Large intestine (tissue), 1 donor: ENCODE results near the gene SGMS1. TPM values are rescaled to one million over a fixed set of nuclear protein-coding genes. Genes with fewer than 3 reads are reported as not detected.

ENCODE experiments used
- polyA plus RNA-seq: library from polyadenylated mRNA; unstranded; fragments of 120-200 nt; gene quantifications from one replicate; pipeline ENCODE4 v1.2.1, GENCODE V29; 2013

SGMS1 gene
- polyA plus RNA-seq, 1 donor: 22.8 TPM

Other genes with a start within 250 kb of the SGMS1 start
- 12.5 TPM for gene ASAH2B, start 116.0 kb upstream of the SGMS1 start, polyA plus RNA-seq